GM18508 (cell line): Measurements from ENCODE around the gene TMCC2.
"Not testable (repeated sequence)": the region's sequence is repeated elsewhere in the genome, so short reads cannot be mapped to it uniquely, and the experiment has no call there.

Source experiments
- ATAC-seq: cut with Tn5 transposase; IDR thresholded peaks from one replicate; pipeline ENCODE4 v1.9.1; 2021; ENCODE audit warnings: moderate number of reproducible peaks; ENCODE audit not compliant: insufficient read depth, unreplicated experiment

TMCC2 gene

DNA sequence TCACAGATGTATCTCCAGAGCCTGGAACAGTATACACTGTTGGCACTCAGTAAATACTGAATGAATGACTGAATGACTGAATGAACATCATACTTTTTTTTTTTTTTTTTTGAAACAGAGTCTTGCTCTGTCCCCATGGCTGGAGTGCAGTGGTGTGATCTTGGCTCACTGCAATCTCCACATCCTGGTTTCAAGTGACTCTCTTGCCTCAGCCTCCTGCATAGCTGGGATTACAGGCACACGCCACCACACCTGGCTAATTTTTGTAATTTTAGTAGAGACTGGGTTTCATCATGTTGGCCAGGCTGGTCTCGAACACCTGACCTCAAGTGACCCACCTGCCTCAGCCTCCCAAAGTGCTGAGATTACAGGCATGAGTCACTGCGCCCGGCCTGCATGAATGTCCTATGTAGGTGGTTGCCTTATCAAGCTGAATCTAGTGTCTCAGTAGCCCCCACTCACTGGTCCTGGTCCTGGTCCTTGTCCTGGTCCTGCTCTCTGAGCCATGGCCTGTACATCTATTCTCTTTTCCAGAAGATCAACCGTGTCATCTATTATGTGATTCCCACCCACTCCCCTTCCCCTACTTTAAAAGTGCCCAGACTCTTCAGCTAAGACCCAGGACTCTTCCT, 69.9 kb downstream of the TMCC2 start:
- not testable (repeated sequence) for ATAC-seq

GRCh38 chr1:205298191-205298994, 70.6 kb downstream of the TMCC2 start:
- ATAC-seq = no peak

DNA sequence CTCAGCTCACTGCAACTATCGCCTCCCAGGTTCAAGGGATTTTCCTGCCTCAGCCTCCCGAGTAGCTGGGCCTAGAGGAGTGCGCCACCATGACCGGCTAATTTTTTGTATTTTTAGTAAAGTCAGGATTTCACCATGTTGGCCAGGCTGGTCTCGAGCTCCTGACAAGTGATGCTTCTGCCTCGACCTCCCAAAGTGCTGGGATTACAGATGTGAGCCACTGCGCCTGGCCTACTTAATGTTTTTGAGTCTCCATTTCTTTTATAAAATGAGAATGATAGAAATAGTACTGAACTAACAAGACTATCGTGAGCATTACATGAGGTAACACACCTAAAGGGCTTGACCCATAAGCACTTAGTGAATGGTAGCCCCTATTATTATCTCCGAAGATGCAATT, 72.4 kb downstream of the TMCC2 start:
- no peak for ATAC-seq

DNA sequence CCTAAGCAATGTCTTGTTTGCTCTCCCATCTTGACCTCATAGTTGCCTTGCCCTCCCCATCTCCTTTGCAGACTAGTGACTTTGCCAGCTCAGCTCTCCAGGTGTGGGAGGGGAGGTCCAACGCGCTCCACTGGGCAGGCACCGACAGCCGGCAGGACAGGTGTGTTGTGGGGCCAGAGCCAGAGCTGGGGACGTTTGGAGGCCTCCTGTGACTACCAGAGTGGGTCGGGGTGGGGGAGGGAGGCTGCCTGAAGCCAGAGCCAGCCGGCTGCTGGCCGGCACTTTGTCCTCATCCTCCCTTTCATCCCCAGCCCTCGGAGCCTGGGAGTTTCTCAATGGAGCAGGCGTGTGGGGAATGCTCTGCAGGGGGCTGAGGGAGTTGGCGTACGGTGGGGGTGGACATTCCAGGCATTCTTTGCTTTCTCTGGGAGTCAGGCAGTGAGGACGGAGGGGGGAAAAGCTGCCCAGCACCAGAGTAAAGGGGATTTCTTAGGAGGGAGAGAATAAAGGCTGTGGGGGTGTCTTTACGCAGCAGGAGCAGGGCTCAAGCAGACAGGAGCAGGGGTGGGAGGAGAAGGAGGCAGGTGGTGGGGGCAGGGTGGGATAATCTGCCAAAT, 73.6 kb downstream of the TMCC2 start:
- no peak for ATAC-seq

DNA sequence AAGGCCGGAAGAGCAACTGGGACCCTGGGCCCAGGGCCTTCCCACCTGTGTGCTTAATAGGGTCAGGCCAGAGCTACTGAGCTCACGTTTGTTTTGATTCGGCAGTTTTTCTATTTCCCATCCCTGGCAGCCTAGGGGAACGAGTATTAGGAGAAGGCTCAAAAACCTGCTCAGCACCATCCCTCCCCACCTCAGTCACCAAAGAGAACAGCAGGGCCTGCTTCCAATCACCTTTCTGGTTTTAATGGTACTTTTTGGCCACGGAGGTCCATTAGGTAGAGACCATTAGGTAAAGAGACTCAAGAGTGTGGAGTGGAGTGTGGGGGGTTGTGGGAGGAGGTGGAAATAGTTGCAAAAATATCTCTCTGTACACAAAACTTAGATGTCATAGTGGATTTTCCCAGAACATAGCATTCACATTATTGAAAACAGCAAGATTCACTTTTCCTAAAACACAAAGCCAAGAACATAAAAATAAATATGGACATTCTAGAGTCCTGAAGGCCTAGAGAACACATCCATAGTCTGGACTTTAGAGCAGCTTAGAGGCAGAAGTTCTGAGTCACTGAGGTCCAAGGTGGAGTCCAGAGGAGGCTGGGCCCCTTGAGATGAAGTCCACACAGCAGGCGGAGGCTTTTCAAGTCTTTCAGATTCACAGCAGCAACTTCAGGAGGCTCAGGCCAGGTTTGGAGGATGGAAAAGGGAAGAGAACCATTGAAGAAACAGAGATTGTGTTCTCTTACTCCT, 74.3 kb downstream of the TMCC2 start:
- ATAC-seq = no peak

DNA sequence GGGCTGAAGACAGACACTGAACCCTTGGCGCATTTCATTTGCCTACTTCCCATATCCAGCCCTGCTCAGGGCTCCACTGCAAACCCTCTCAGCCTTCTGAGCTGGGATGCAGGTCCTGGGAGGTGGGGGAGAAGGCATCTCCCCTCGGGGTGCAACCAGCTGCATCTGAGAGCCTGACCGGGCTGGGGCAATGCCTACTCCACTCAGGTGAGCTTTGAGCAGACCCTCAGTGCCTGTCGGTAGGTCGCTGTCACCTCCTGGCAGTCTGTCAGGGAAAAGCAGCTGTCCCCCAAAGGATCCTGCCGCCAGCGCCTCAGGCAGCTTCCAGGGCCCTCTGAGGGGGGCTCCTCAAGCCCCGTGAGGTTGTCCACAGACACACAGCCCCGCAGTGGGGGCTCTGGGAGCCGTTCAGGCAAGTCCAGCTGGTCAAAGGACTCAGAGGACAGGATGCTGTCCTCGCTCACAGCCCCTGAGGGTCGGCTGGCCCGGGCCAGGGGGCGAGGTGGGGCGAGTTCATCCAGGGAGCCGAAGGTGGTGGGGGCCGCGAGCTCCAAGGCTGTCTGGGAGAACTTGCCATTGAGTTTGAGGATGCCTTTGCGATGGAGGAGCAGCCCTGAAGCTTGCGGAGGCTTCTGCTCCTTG, 75.6 kb downstream of the TMCC2 start:
- no peak for ATAC-seq

DNA sequence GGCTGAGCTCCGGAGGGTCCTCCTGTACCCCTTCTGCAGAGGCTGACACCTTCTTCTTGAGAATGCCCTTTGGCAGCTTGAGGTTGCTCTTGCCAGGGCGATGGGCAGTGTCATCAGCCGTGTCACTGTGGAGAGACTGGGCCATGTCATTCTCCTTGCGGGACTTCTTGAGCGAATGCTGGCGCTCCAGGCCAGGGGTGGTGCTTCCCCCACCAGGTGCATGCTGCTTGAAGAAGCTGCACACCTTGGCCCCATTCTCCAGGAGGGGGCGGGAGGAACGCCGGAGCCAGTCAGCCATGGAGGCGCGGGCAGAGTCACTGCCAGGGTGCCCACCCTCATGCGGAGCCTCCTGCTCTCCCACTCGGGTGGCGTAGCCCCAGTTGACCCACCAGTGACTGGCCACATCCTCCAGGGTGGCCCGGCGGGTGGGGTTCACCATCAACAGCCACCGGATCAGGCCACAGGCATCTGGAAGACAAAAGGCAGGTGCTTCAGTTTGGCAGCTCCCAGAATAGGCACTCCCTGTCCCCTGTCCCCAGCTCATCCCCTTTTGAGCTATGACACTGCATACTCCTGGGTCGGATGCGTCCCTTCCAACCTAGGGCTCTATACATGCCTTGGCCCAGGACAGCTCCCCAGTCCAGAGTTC, 76.4 kb downstream of the TMCC2 start:
- no peak for ATAC-seq

GRCh38 chr1:205304695-205305070, 76.9 kb downstream of the TMCC2 start:
- no peak for ATAC-seq

DNA sequence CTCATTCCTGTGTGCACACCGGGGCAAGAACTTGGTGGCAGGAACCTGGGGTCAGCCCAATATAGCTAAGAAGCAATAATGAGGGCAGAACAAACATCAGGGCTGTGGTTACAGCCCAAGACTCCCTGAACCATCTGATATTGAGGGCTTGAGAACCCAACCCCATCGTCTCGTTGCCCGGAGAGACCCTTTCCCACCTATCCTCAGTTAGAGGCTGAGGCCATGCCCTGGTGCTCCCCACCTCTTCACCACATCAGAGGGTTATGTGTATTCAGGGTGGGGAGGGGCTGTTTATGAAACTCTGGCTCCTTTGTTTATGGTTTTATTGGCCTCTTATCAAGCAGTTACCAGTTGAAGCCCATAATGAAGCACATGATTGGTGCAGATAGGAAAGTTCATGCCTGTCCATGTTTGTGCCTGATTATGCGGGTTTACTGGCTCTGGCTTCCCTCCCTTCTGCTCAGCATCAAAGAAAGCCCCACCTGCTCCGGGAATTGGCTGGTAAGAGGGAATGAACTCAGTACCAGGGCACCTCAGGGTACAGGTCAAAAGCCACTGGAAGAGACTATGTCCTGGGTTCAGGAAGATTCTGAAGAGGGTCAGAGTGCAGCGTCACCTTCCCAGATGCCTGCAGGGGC, 79.3 kb downstream of the TMCC2 start:
- no peak for ATAC-seq

DNA sequence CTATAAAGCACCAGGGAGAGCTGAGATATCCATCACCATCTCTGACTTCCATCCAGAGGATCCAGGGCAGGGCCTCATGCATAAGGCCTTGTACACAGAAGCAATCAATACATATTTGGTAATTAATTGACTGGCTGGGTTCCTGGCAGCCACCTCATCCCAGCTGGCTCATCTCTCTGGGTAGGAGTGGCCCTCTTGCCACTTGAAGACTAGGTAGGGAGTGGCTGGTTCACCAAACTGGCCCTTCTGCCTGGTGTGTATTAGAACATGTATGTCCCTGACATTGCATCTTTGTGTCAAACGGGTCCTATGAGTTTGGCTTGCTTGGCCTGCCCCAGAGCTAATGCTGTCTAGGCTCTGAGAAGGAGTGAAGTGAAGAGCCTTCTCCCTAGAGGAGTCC, 82.0 kb downstream of the TMCC2 start:
- ATAC-seq = no peak

DNA sequence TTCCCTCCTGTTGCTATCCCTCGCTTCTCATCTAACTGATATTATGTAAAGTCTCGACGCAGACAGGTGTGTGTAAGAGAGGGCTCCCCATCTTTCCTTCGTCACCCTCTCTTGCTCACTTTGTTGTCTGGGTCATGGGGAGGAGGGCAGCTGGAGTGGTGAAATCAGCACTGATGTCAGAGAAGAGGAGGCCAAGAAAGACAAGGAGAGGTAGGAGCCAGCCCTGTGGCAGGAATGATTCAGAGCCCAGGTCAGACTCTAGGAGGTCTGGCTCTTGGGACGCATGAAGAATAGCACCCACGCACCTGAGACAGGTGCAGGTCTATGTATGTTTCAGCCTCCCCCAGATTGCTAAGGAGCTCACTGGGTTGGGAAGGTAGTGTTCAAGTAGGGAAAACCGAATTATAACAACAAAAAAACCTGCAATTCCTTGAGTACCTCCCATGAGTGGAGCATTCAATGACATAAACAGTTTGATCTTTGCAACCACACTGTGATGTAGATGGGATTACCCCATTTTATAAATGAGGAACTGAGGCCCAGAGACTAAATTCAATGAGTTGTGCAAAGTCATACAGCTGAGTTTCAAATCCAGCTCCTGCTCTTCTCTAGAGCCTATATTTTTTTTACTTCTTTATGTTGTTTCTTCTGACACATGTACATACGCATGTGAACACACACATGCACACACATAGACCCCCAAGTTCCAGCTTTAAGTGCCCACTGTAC, 83.4 kb downstream of the TMCC2 start:
- no peak for ATAC-seq

GRCh38 chr1:205312866-205313562, 85.3 kb downstream of the TMCC2 start:
- no peak for ATAC-seq

DNA sequence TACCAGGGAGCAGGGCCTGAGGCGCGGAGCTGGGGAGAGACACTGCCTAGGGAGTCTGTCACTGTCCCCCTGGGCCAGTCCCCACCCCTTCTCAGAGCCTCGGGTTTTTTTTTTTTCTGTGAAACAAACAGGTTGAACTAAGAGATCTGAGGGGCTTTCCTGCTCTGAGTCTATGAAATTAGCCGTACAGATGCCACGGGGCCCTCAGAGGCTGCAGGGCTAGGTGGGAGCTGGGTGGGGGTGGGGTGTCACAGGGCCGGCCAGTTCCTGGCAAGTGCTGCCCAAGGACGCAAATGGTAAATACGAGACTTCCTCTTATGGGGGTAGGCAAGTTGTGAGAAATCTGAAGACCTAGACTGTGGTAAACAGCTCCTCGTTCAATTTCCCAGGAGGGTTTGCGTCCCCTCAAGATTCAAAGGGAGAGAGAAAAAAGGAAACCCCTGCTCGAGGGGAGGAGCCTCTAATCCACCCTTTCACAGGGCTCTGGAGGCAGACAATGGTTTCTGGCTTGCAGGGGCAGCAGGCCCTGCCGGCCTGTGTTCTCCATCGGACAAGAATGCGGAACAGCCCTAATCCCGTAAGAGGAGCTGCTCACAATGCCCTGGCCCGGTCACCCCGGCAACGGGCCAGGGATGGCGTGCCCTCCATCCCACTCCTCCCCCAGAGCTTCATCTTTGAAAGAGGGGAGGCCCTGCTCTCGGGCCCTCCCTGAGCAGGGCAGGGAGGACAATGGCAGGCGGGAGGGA, 86.0 kb downstream of the TMCC2 start:
- ATAC-seq = no peak

- ATAC-seq = no peak
Observed at GRCh38 chr1:205315008-205315618, 87.4 kb downstream of the TMCC2 start.

GRCh38 chr1:205316161-205316566, 88.4 kb downstream of the TMCC2 start:
- no peak for ATAC-seq

DNA sequence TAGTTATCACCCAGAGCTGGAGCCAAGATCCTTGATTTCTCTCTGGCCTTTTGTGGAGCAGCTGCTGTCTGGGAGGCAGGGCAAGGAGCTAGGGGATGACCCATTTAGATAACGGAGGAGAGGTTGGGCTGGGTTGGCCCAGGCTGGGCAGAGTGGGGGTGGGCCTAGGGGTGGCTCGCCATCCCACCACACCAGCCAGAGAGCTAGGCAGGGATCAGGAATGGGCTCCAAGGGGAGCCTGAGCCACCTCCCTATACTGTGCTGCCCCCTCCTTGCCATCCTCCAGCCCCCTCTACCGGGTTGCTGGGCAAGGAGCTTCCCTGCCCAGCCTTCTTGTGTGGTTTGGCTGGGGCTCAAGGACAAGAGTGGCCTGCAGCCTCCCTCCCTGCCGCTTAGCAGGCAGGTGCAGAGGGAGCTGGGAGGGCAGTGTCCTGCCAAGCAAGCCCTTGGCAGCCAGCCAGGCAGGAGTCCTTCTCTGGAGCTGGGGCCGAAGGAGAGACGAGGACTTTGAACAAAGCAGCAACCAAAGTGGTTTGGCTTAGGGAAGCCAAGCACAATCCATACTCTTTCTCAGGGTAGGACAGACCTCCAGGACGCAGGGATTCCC, 89.7 kb downstream of the TMCC2 start:
- no peak for ATAC-seq
